ENCODE measurements around the gene AK4.
"Not testable (repeated sequence)": the region's sequence is repeated elsewhere in the genome, so short reads cannot be mapped to it uniquely, and the experiment has no call there.

Gene AK4

GRCh38 chr1:65148178-65148547, at the start of gene AK4:
TSS of gene AK4 (plus strand) at chr1:65148203. CDS start at chr1:65148408, 205 bp downstream.
- not testable (repeated sequence) for DNase-seq

- DNase-seq = no peak
These were observed 44.2 kb upstream of the AK4 start for GRCh38 chr1:65103807-65104206.

GRCh38 chr1:65104854-65105534, 43.0 kb upstream of the AK4 start:
- no peak for DNase-seq

- DNase-seq = no peak
These were observed 42.4 kb upstream of the AK4 start for GRCh38 chr1:65105596-65105995.

- no peak for DNase-seq
These were observed 39.9 kb upstream of the AK4 start for GRCh38 chr1:65108025-65108642.

- DNase-seq = no peak
These were observed 38.5 kb upstream of the AK4 start for GRCh38 chr1:65109487-65109886.

GRCh38 chr1:65112811-65113210, 35.2 kb upstream of the AK4 start:
- no peak for DNase-seq

- no peak for DNase-seq
These were observed 34.7 kb upstream of the AK4 start for GRCh38 chr1:65113298-65113697.

GRCh38 chr1:65114322-65114721, 33.7 kb upstream of the AK4 start:
- DNase-seq = peak; percentile 5

GRCh38 chr1:65119951-65120350, 28.1 kb upstream of the AK4 start:
- DNase-seq = no peak

GRCh38 chr1:65129104-65129503, 18.9 kb upstream of the AK4 start:
- DNase-seq = not testable (repeated sequence)

- no peak for DNase-seq
These were observed 9.5 kb upstream of the AK4 start for GRCh38 chr1:65138524-65138923.

GRCh38 chr1:65139793-65140192, 8.2 kb upstream of the AK4 start:
- DNase-seq = not testable (repeated sequence)

- no peak for DNase-seq
These were observed 6.6 kb upstream of the AK4 start for GRCh38 chr1:65141394-65141793.

- DNase-seq = no peak
These were observed 6.1 kb upstream of the AK4 start for GRCh38 chr1:65141918-65142317.

- not testable (repeated sequence) for DNase-seq
These were observed 4.8 kb upstream of the AK4 start for GRCh38 chr1:65143112-65143658.

- no peak for DNase-seq
These were observed 1.0 kb upstream of the AK4 start for GRCh38 chr1:65146908-65147423.

GRCh38 chr1:65147424-65148177, 402 bp upstream of the AK4 start:
- no peak for DNase-seq

- DNase-seq = no peak
These were observed 746 bp downstream of the AK4 start for GRCh38 chr1:65148548-65149350.

GRCh38 chr1:65149351-65150107, 1.5 kb downstream of the AK4 start:
- DNase-seq = no peak

- DNase-seq = no peak
These were observed 2.1 kb downstream of the AK4 start for GRCh38 chr1:65150108-65150463.

Measured in midbrain (tissue), 1 donor.